GM12874 (cell line): ENCODE measurements around the gene SEZ6L.

ENCODE experiments used
- TF ChIP-seq, protein P1 (sequence below): IDR thresholded peaks from 2 replicates; pipeline ENCODE4 v1.5.1; 2011; ENCODE audit warnings: low read depth, mild to moderate bottlenecking, control low read depth, low read length, moderate library complexity; ENCODE audit not compliant: insufficient read depth

SEZ6L gene

DNA sequence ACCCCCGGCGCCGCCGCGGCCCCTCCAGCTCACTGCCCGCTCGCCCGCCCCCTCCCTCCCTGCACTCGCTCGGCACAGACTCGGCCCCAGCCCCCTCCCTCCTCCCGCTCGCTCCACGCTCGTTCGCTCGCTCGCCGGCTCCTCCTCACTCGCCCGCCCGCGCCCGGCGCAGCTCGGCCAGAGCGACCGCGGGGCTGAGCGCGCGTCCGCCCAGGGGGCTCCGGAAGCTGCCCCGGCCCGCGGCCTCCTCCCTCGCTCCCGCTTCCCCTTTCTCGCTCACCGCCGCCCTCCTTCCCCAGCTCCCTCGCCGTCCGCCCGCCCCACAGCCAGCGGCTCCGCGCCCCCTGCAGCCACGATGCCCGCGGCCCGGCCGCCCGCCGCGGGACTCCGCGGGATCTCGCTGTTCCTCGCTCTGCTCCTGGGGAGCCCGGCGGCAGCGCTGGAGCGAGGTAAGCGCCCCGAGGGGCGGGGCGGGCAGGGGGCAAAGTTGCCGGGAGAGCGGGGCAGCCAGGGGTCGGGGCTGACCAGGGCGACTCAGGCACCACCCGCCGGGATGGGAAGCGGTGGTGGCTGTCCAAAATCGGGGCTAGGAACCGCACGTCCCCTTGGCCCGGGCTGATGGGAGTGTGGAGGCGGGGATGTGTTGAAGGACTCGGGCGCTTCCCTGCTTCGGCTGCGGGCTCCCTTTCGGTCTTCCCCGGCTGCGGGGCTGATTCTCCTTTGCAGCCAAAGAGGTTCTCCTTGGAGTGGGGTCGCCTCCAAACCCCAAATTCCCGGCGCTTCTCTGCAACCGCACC lies at the start of gene SEZ6L:
Gene SEZ6L (plus strand): TSS at position 148 of the 797 bp plus-strand sequence. CDS start 208 bp downstream, at position 356.
- TF ChIP-seq, protein P1, sequence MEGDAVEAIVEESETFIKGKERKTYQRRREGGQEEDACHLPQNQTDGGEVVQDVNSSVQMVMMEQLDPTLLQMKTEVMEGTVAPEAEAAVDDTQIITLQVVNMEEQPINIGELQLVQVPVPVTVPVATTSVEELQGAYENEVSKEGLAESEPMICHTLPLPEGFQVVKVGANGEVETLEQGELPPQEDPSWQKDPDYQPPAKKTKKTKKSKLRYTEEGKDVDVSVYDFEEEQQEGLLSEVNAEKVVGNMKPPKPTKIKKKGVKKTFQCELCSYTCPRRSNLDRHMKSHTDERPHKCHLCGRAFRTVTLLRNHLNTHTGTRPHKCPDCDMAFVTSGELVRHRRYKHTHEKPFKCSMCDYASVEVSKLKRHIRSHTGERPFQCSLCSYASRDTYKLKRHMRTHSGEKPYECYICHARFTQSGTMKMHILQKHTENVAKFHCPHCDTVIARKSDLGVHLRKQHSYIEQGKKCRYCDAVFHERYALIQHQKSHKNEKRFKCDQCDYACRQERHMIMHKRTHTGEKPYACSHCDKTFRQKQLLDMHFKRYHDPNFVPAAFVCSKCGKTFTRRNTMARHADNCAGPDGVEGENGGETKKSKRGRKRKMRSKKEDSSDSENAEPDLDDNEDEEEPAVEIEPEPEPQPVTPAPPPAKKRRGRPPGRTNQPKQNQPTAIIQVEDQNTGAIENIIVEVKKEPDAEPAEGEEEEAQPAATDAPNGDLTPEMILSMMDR, result no peak

DNA sequence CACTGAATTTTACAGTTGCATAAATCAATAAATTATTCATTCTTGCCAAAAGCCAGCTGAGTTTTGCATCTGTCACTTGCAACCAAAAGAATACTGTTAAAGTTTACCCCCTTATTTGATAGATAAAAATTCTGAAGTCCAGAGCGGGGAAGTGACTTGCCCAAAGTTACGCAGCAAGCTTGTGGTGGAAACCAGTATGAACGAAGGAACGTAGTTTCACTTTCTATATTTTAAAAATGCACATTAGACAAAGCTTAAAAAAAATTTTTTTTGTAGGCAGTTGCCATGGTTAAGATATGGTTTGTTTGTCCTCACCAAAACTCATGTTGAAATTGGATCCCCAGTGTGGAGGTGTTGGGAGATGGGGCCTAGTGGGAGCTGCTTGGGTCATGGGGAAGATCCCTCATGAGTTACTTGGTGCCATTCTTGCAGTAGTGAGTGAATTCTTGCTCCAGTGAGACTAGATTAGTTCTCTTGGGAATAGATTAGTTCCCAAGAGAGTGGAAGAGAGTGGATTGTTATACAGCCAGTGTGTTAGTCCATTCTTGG lies 46.3 kb upstream of the SEZ6L start:
- TF ChIP-seq, protein P1, result no peak

DNA sequence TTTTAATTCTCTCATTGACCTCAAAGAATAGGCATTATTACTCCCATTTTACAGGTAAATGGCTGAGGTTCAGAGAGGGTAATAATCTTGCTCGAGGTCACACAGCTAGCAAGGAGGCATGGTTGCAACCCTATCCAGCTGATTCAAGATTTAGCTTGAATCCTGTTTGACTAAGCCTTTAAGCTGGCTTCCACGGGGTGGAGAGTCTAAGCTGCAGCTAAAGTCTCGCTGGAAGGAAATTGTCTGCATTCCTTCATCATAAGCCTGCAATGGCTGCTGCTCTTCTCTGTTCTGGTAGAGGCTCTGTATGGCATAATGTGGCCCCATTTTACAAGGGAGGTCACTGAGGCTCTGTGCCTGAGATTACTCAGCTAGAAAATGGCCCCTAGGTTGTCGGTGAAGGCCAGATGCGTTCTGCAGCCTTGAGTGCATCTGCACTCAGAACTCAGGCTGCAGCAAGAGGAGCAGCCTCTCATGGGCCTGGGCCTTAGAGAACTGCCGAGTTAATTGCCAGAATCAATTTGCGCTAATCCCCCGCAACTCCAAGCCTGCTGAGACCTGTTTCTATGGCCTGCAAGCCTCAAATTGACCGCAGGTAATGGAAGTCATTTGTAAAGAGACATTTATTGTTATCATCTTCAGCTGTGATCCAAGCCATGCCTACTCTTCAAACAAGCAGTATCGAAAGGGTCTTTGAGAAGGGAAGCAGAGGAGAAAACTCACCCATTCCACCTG lies 44.1 kb upstream of the SEZ6L start:
- TF ChIP-seq, protein P1, result no peak

DNA sequence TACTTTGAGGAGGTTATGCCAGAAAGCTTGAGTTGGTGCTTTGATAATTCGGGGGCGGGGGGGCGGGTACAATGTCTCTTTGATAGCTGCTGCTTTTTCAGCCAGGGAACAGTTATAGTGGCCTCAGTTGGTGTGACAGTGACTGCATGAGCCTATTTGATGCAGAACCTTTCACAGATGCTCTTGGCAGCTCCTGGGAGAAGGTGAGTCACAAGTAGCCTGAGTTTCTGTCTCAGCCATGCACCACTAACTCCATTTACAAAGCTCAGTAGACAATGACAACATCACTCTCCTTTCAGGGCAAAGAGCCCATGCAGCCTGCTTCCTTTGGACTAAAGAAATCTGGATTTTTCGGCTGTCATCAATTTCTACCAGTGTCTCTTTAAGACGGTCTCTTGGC lies 42.1 kb upstream of the SEZ6L start:
- TF ChIP-seq, protein P1, result no peak

DNA sequence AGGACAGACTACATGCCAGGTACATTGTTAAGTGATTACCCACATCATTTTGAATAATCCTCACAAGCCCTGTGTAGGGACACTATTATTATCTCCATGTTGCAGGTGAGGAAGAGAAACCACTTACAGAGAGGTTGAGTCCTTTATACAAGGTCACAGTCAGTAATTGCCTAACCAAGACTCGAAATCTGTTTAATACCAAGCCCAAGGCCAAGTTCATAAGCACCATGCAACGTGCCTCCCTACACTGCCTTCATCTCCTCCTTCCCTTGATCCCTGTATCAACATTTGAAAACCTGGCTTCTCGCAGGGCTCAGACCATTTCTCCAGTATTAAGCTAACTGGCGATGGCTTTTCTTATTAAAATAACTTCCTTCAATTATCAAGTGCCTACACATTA lies 41.7 kb upstream of the SEZ6L start:
- TF ChIP-seq, protein P1, result no peak

DNA sequence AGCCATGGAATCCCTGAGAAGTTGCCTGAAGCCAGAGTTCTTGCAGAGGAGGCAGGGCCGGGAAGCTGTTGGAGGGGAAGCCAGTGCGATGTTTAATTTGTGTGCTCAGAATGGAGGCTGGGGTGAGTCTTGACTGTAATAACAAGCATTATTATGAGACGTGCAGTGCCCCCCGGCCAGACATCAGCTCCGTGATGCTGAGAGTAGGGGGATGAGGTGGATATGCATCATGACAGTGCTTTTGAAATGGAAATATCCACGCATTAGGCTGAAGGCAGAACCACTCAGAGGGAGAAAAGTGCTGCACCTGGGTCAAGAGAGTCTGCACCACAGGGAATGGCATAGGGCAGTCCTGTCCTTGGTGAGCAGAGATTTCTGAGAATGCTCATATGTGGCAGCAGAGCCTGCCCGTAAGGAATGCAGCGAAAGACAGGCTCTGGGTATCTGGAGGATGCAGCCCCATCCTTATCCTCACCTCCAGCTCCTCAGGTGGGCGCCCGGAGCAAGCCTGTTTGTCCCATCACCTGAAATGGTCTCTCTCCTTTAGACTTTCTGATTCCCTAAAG lies 37.6 kb upstream of the SEZ6L start:
- TF ChIP-seq, protein P1, result no peak
